Retina (tissue), 1 donor: Measurements from ENCODE around the gene C22orf39.

ENCODE experiments used
- DNase-seq: peaks from one replicate; pipeline ENCODE4 v3.0.0-alpha.2; 2016

The C22orf39 gene

GRCh38 chr22:19476023-19476422 lies 28.5 kb upstream of the C22orf39 start:
- DNase-seq, result no peak

GRCh38 chr22:19473578-19473977 lies 26.1 kb upstream of the C22orf39 start:
- no peak for DNase-seq

DNA sequence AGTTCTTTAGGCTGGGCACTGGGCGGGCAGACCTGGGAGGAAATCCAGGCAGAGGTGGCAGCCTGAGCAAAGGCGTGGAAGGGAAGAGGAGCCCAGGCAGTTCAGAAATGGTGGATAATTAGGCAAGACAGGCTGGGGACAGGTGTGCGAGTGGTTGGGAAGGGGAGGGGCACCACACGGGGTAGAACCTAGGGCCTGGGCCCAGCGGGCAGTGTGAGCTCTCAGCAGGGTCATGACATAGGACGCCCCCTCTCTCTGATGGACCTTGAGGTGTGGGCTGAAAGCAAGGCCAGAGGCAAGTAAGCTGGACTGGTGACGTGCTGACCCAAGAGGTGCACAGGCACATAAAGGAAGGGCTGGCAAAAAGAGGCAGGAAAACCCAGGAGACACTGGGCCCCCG lies 24.7 kb upstream of the C22orf39 start:
- DNase-seq, result no peak

- DNase-seq, result no peak
Measured at GRCh38 chr22:19471572-19471971, 24.1 kb upstream of the C22orf39 start.

- no peak for DNase-seq
Measured at GRCh38 chr22:19470010-19470409, 22.5 kb upstream of the C22orf39 start.

DNA sequence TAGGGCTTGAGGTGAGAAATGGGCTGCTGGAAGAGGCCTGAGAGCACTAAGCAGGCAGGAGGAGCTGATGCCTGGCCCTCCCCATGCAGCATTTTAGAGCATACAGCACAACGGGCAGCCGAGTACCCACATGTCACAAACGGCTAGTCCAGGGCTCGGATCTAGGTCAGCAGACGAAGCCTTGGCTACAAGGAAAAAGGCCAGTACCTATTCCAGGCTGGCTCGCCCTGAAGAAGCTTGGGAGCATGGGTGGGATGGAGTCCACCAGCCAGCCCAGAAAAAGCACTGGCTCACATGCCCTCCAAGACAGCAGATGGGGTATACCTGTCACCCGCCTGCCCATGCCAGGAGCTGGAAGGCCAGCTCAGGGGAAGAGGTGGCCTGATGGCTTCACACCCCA lies 21.9 kb upstream of the C22orf39 start:
- no peak for DNase-seq

DNA sequence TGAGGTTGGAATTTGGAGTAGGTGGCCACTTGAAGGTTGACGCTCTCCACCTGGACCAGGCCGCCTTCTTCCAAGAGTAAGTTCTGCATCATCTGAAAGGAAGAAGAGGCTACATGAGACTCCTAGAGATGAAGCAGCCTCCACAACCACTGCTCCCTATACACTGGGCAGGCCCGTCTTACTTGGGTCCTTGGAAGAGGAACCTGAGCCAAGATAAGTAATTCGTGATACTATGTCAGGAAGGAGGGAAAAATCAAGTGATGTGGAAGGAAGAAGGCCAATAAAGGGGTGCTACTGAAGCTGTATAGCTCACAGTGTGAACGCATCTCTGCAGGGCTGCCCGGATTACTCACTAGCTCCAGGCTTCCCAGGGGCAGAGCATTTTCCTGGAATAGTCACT lies 20.4 kb upstream of the C22orf39 start:
- no peak for DNase-seq

DNA sequence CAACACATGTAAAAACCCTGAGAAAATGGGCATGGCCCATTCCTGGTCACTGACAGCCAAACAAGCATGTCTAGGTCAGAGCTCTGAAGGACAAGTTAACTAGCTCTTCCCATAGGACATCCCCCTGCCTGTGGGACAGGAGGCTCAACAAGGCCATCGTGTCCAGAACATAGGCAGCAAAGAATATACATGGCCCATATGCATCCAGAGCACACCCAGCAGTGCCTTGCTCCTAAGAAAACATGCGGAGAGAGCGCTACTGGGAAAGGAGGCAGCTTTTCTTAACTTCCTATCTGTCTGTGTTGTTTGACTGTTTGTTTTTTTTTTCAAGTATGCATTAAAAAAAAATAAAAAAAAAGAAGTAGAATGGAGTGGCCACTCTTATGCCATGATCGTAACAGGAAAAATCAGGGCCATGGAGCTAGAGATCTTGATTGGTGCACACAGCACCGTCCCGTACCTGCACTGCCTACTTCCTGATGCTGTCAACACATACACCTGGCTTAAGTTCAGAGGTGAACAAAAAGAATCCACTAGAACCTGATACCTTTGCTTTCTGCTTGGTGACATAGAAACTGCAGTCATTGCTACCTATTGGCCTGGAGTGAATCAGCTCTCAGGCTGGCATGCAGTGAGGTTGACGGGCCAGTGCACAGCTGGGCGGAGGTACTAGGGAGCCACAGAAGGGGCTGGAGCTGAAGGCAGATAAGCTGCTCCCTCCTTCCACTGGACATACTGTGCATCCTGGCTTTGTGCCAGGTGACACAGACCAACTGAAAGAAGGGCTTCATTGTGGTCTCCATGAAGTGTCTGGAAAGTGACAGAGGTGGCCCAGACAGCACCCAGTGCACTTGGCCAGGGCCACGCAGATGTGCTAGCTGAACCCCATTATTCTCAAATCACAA lies 19.6 kb upstream of the C22orf39 start:
- no peak for DNase-seq

DNA sequence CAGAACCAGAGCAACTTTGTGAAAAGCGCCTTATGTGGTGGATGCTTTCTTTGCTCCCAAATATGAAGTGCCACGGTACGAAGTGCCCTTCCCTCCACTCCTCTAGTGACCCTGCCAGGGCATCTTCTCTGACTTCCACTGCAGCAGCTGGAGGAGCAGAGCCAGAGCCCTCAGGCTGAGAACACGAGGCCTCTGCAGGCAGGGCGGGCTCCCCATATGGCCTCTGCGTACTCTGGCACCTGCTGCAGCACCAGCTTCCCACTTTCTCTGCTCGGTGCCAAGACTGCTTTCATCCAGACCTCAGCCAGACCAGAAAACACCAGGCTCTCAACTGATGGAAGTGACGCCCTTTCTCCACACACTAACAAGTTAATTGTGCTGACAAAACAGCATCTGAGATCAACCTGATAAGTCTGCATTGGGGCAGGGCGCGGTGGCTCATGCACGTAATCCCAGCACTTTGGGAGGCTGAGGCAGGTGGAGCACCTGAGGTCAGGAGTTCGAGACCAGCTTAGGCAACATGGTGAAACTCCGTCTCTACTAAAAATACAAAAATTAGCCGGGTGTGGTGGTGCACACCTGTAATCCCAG lies 18.7 kb upstream of the C22orf39 start:
- no peak for DNase-seq

DNA sequence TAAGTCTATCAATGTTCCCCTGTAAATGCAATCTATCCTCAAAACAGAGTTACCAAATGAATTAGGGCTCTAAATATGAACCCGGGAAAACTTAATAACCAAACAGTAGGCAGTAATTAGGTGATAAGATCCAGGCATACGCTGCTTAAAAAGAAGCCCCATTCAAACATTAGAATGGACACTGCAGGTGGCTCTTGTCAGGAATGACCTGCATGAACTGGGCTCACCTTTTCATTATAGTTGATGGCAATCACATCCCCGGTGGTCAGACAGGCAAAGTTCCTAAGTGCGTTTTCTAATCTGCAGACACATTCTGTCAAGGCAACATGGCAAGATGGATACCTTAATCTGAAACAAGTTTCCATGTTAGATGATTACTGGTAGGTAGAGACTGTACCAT lies 17.5 kb upstream of the C22orf39 start:
- no peak for DNase-seq

GRCh38 chr22:19464546-19464945 lies 17.0 kb upstream of the C22orf39 start:
- no peak for DNase-seq

GRCh38 chr22:19463491-19464469 lies 16.3 kb upstream of the C22orf39 start:
- peak; percentile 20 for DNase-seq

DNA sequence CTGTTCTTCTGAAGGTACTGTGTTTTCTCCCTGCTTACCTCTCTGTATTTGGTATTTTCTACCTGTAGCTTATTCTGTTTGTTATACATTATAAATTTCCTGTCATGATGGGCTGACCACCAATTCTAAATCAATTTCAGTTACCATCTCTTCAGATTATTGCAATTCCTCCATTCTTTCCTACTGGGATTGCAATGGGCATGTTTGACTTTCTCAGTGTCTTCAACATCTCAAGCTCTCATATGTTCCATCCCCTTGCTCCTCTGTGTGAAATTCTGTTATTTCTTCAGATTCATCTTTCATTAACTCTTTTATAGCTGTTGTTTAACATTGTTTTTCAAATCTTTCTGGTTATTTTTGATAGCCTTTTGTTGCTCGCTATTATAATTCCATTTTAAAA lies 15.5 kb upstream of the C22orf39 start:
- DNase-seq, result no peak

- no peak for DNase-seq
Measured at GRCh38 chr22:19461506-19461905, 14.0 kb upstream of the C22orf39 start.

DNA sequence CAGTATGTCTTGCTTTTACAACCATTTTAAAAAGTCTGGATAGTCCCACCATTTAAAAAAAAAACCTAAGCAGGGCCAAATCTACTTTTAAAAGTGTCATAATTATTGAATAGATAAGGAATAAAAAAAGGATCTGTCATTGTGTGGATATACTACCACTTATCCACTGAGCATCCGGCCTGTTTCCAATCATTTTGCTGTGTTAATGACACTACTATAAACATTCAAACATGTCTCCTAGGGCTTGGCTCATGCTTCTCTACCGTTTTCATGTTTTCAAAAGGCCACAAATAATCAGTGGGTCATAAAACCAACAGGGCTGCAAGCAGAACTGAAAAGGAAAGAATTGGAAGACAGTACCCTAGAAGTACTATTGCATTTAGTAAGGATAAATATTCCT lies 12.5 kb upstream of the C22orf39 start:
- no peak for DNase-seq

GRCh38 chr22:19457828-19458428 lies 10.4 kb upstream of the C22orf39 start:
- DNase-seq, result no peak

DNA sequence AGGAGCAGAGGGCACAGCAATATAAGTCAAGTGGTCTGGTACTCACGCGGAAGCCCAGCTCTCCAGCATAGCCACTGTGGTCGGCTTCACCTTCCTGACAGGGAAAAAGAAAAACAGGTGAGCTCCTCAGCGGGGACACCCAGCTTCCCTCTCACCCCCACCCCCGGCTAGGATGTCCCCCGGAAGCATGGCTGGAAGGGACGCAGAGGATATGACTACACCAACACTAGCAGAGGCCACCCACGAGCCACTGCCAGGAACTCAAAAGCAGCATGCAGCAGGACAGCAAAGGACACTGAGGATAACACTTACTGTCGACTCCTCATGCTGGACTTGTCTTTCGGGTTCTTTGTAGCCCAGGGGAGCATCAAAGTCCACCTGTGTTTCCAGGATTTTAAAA lies 9.0 kb upstream of the C22orf39 start:
- no peak for DNase-seq

DNA sequence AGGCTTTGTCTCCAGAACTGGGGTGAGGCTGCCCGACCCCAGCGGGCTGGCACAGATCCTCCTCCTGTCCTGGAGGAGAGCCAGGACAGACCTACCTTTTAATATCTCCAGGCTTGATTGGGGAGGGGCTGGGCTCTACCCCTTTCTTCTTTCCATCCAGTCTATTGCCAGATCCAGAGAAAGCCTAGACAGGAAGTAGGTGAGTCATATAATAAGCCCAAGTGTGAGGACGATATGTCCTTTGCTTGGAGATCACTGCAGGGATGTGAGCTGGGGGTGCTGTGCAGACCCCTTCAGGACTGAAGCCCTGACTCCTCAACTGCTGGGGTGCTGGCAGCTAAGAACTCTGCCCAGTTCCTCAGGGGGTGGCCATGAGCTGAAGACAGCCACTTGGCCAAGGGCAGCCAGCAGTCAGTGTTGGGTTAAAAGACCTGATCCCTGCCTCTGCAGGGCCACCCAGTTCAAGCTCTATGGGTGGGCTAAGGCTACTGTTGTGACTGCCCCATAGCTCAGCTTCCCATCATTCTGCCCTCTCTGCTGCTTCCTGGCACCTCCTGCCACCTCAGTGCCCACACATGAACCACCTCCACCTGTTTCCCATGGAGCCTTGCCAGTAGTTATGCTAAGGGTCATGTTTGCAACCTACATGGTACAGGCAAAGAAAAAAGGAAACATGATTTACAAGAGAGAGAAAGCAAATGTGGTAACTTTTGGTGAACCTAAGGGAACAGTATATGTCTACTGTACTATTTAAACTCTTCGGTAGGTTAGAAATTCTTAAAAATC lies 8.3 kb upstream of the C22orf39 start:
- DNase-seq, result no peak

GRCh38 chr22:19455033-19455432 lies 7.5 kb upstream of the C22orf39 start:
- DNase-seq, result no peak

- DNase-seq, result no peak
Measured at GRCh38 chr22:19454156-19454555, 6.6 kb upstream of the C22orf39 start.

GRCh38 chr22:19453718-19454117 lies 6.2 kb upstream of the C22orf39 start:
- no peak for DNase-seq

DNA sequence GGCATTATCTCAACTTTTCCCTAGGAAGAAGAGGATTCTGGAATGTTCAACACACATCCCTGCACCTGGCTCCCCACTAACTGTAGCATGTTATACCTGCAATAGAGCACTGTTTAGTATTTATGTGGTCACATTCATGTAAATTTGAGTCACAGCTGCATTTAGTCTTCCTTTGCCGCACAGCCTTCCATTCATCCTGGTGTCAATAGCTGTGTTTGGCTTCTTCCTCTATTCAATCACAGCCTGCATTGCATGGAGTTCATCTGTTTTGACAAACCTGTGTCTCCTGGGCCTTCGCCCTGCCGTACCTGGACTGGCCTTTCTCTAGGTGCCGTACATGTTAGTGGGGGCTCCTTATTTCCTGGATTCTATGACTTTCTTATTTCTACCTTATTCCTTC lies 4.1 kb upstream of the C22orf39 start:
- no peak for DNase-seq
